Stimulated activated CD8-positive, alpha-beta memory T cell treated with anti-CD3 and anti-CD28 coated beads, Interleukin-15, amount 100 ng/mL, for 1 hour (primary cell): Measurements from ENCODE around the gene TMEM138.
"Not testable (repeated sequence)": the region's sequence is repeated elsewhere in the genome, so short reads cannot be mapped to it uniquely, and the experiment has no call there.

ENCODE experiments used
- DNase-seq: peaks from one replicate; pipeline ENCODE4 v3.0.0-alpha.2; 2020; ENCODE audit warnings: low read depth

The TMEM138 gene

GRCh38 chr11:61364012-61364675 lies 2.0 kb downstream of the TMEM138 start:
- DNase-seq = no peak

GRCh38 chr11:61367406-61367805 lies 5.2 kb downstream of the TMEM138 start:
- DNase-seq = no peak

- DNase-seq = no peak
These were observed 6.5 kb downstream of the TMEM138 start for GRCh38 chr11:61368646-61369045.

- DNase-seq = no peak
These were observed 7.5 kb downstream of the TMEM138 start for GRCh38 chr11:61369372-61370348.

- no peak for DNase-seq
These were observed 8.3 kb downstream of the TMEM138 start for GRCh38 chr11:61370349-61371005.

- DNase-seq = no peak
These were observed 10.7 kb downstream of the TMEM138 start for GRCh38 chr11:61372659-61373420.

- no peak for DNase-seq
These were observed 13.6 kb downstream of the TMEM138 start for GRCh38 chr11:61375761-61376108.

- DNase-seq = no peak
These were observed 15.4 kb downstream of the TMEM138 start for GRCh38 chr11:61377461-61378160.

GRCh38 chr11:61378713-61379313 lies 16.6 kb downstream of the TMEM138 start:
- no peak for DNase-seq

- no peak for DNase-seq
These were observed 18.7 kb downstream of the TMEM138 start for GRCh38 chr11:61380884-61381283.

- not testable (repeated sequence) for DNase-seq
These were observed 21.7 kb downstream of the TMEM138 start for GRCh38 chr11:61383859-61384258.

GRCh38 chr11:61384271-61385242 lies 22.4 kb downstream of the TMEM138 start:
- no peak for DNase-seq

- DNase-seq = no peak
These were observed 28.0 kb downstream of the TMEM138 start for GRCh38 chr11:61390161-61390560.

- DNase-seq = no peak
These were observed 30.9 kb downstream of the TMEM138 start for GRCh38 chr11:61392981-61393595.

GRCh38 chr11:61401173-61401572 lies 39.0 kb downstream of the TMEM138 start:
- DNase-seq = no peak

GRCh38 chr11:61401573-61401972 lies 39.4 kb downstream of the TMEM138 start:
- DNase-seq = no peak

GRCh38 chr11:61403658-61404057 lies 41.5 kb downstream of the TMEM138 start:
- DNase-seq = no peak

GRCh38 chr11:61404103-61404502 lies 41.9 kb downstream of the TMEM138 start:
- DNase-seq = no peak

GRCh38 chr11:61404641-61405040 lies 42.5 kb downstream of the TMEM138 start:
- DNase-seq = no peak
